Heart left ventricle (tissue), 16 donors: ENCODE results near the gene PTPRN2. TPM values are rescaled to one million over a fixed set of nuclear protein-coding genes. Genes with fewer than 3 reads are reported as not detected.

Source experiments
- ATAC-seq, 4 donors: fragments of 200-7000 bp; cut with Tn5 transposase; one replicate each; pipeline ENCODE4 v1.9.1; 2020 to 2022; ENCODE audit warnings: moderate library complexity in 4 of 4, mild to moderate bottlenecking in 3 of 4, moderate number of reproducible peaks in 1 of 4
- DNase-seq, 5 donors: peaks; one replicate each; pipeline ENCODE4 v3.0.0-alpha.2; 2020
- H3K27ac ChIP-seq, 12 donors: fragments of 200-600 bp; sonication (generic) in 4 of 12; one replicate each; pipeline versions ENCODE4 v1.5.0 to v1.8.0; 2016 to 2022; ENCODE audit warnings: mild to moderate bottlenecking in 2 of 12
- H3K27me3 ChIP-seq, 9 donors: fragments of 200-600 bp; sonication (generic) in 2 of 9; one replicate each; pipeline versions ENCODE4 v1.5.1 to v1.8.0; 2016 to 2022; ENCODE audit warnings: mild to moderate bottlenecking in 3 of 9
- H3K36me3 ChIP-seq, 9 donors: fragments of 200-600 bp; sonication (generic) in 2 of 9; one replicate each; pipeline versions ENCODE4 v1.5.0 to v1.8.0; 2018 to 2022; ENCODE audit warnings: mild to moderate bottlenecking in 2 of 9
- H3K4me1 ChIP-seq, 12 donors: fragments of 200-600 bp; sonication (generic) in 4 of 12; one replicate each; pipeline versions ENCODE4 v1.5.0 to v1.8.0; 2016 to 2022; ENCODE audit warnings: mild to moderate bottlenecking in 3 of 12
- H3K4me3 ChIP-seq, 12 donors: fragments of 200-600 bp; sonication (generic) in 4 of 12; one replicate each; pipeline versions ENCODE4 v1.5.0 to v1.8.0; 2017 to 2022; ENCODE audit warnings: mild to moderate bottlenecking in 9 of 12, moderate library complexity in 4 of 12
- H3K9me3 ChIP-seq, 12 donors: fragments of 200-600 bp; sonication (generic) in 4 of 12; one replicate each; pipeline versions ENCODE4 v1.5.0 to v1.8.0; 2016 to 2022; ENCODE audit warnings: mild to moderate bottlenecking in 1 of 12
- CTCF ChIP-seq, 12 donors: fragments of 200-600 bp; sonication (generic) in 4 of 12; IDR thresholded peaks; one replicate each; pipeline versions ENCODE4 v1.5.0 to v1.8.0; 2018 to 2022; ENCODE audit warnings: antibody characterized with exemption in 12 of 12, mild to moderate bottlenecking in 5 of 12
- POLR2A ChIP-seq, 2 donors: fragments of 450-650 bp; IDR thresholded peaks; one replicate each; pipeline ENCODE4 v1.6.1; 2017; ENCODE audit warnings: antibody characterized with exemption in 2 of 2, mild to moderate bottlenecking in 2 of 2, moderate library complexity in 2 of 2
- WGBS, 4 donors: extraction: QIAGEN DNeasy Blood & Tissue Kit in 2 of 4; methylation state at CpG; one replicate each; pipeline versions ENCODE4 v1.1.5 to v1.1.7; 2013 to 2018; 5-methylcytosine and 5-hydroxymethylcytosine counted together
- intact Hi-C, 10 donors: fragments of 100-400 bp; cut with DNase I; formaldehyde crosslinking; loops; one replicate each; pipeline versions ENCODE4 v1.11.1 to v1.14.2; 2022
- polyA plus RNA-seq, 2 donors: library from polyadenylated mRNA; stranded (reverse); fragments of 200-250 nt; gene quantifications; one replicate each; pipeline ENCODE4 v1.2.3, GENCODE V29; 2013
- total RNA-seq, 9 donors: library from RNA; depleted of rRNA in 2 of 9; stranded (reverse); fragments of >200 nt in 2 of 9; fragmentation: NEBNext Ultra II Directional in 3 of 9; extraction: Animal tissue kit (Norgen Biotek cat#: 25700) in 3 of 9; gene quantifications; one replicate each; pipeline versions ENCODE4 v1.1.0 to v1.2.4, GENCODE V29; 2016 to 2023
- donor health status: ischemic (EF 13 %, LVEDD 7.1; RV severe dilation, severe dysfunction).
- donor health status: healthy with polysubstance abuse.
- donor health status: DM: no; HTN: yes; CAD: no.
- donor health status: DM: no; HTN: no; CAD: no.
- donor health status: ischemic (EF 25% LVEDD 6.9; RV normal size, moderate dysfunction).
- donor health status: ischemic (EF 25% LVEDD 5.7; RV mildly dilated, moderate dysfunction).
- donor health status: healthy.
- donor health status: DM: yes; HTN: yes; CAD: no.
- donor health status: ischemic (EF 35%, LVEDD 5.7; RV mildly dilated, moderate dysfunction).
- donor health status: nonischemic (EF 11% LVEDD 7.7; RV severe dilation, severe dysfunction).
- donor health status: DM: yes; HTN: yes; CAD: no.
- donor health status: PGD.
- donor health status: ischemic (EF 29% LVEDD 5.4; RV normal size, mild dysfunction).
- donor health status: nonischemic (EF 23%, LVEDD 6.1; RV moderate dilation, normal function).

Gene PTPRN2
- total and polyA plus RNA-seq, 11 donors: 0.61 to 2.3 (median 1.3) TPM

GRCh38 chr7:158527915-158528502 is 59.6 kb downstream of the PTPRN2 start:
- Histone ChIP-seq H3K36me3 (no peaks in the 10 kb centered on the region), H3K4me1 (no peaks in the 10 kb centered on the region), H3K9me3 (no peaks in the 10 kb centered on the region), H3K4me3 (no peak overlapping the region), H3K27me3 (peaks cover 0 to 32% (median 4%) of the 10 kb centered on the region in 9 donors), H3K27ac (no peak overlapping the region)
- TF ChIP-seq CTCF (IDR thresholded peaks at IDR 0.05): no peak
- no peak for TF ChIP-seq POLR2A (IDR thresholded peaks at IDR 0.05)
- 61 to 72% (median 70%) methylated on average over 10 to 14 of the region's 14 CpGs for WGBS, 4 donors
- DNase-seq: peak in 1 of 5 donors; percentile 19
- no peak for ATAC-seq
- intact Hi-C loops: no loop called here

GRCh38 chr7:158527495-158527894 is 60.1 kb downstream of the PTPRN2 start:
- H3K27ac ChIP-seq: no peak overlapping the region
- H3K27me3 ChIP-seq: peaks cover 0 to 31% (median 4%) of the 10 kb centered on the region in 9 donors
- H3K36me3 ChIP-seq: no peaks in the 10 kb centered on the region
- ATAC-seq (no peak), DNase-seq (no peak)
- H3K4me1 ChIP-seq: no peaks in the 10 kb centered on the region
- intact Hi-C loops: no loop called here
- TF ChIP-seq POLR2A (IDR thresholded peaks at IDR 0.05): no peak
- TF ChIP-seq CTCF (IDR thresholded peaks at IDR 0.05): no peak
- no peaks in the 10 kb centered on the region for H3K9me3 ChIP-seq
- 69 to 85% (median 76%) methylated on average over 6 to 10 of the region's 10 CpGs for WGBS, 4 donors
- H3K4me3 ChIP-seq: no peak overlapping the region

- ATAC-seq: no peak
- TF ChIP-seq CTCF (IDR thresholded peaks at IDR 0.05): no peak
- no peak for TF ChIP-seq POLR2A (IDR thresholded peaks at IDR 0.05)
- Histone ChIP-seq H3K27me3 (peaks cover 0 to 31% (median 4%) of the 10 kb centered on the region in 9 donors), H3K9me3 (no peaks in the 10 kb centered on the region), H3K4me1 (no peaks in the 10 kb centered on the region), H3K4me3 (no peak overlapping the region), H3K36me3 (no peaks in the 10 kb centered on the region), H3K27ac (no peak overlapping the region)
- WGBS, 4 donors: 85 to 90% (median 88%) methylated on average over 17 to 18 of the region's 18 CpGs
- no peak for DNase-seq
- intact Hi-C loops: no loop called here
Measured at GRCh38 chr7:158527038-158527437, 60.6 kb downstream of the PTPRN2 start.

GRCh38 chr7:158526531-158526930 is 61.1 kb downstream of the PTPRN2 start:
- H3K4me1 ChIP-seq: no peaks in the 10 kb centered on the region
- intact Hi-C loops: no loop called here
- no peaks in the 10 kb centered on the region for H3K9me3 ChIP-seq
- no peak overlapping the region for H3K27ac ChIP-seq
- TF ChIP-seq CTCF (IDR thresholded peaks at IDR 0.05) (no peak), POLR2A (IDR thresholded peaks at IDR 0.05) (no peak)
- H3K36me3 ChIP-seq: no peaks in the 10 kb centered on the region
- no peak for ATAC-seq
- DNase-seq: no peak
- H3K27me3 ChIP-seq: peaks cover 0 to 31% (median 4%) of the 10 kb centered on the region in 9 donors
- WGBS, 4 donors: 88 to 92% (median 90%) methylated on average over 7 to 9 of the region's 9 CpGs
- H3K4me3 ChIP-seq: no peak overlapping the region
